ENCODE measurements around the gene CALN1. TPM values are rescaled to one million over a fixed set of nuclear protein-coding genes. Genes with fewer than 3 reads are reported as not detected.

CALN1 gene
- total and polyA plus RNA-seq, 3 donors from 2014 or later: 4.3 to 6.2 (median 4.4) TPM

DNA sequence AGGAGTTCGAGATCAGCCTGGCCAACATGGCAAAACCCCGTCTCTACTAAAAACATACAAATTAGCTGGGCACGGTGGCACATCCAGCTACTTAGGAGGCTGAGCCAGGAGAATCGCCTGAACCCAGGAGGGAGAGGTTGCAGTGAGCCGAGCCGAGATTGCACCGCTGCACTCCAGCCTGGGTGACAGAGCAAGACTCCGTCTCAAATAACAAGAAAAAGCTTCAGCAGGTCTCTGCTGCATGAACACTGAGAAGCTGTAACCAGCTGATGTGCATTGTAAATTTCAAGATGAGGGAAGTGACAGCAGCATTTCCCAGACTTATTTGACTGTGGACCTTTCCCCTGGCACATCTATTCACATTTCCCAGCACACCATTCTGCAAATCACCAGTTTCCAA is 222.0 kb downstream of the CALN1 start:
- 83 to 87% methylated on average over 8 of the region's 8 CpGs for WGBS, 2 donors
- TF ChIP-seq, protein P1, sequence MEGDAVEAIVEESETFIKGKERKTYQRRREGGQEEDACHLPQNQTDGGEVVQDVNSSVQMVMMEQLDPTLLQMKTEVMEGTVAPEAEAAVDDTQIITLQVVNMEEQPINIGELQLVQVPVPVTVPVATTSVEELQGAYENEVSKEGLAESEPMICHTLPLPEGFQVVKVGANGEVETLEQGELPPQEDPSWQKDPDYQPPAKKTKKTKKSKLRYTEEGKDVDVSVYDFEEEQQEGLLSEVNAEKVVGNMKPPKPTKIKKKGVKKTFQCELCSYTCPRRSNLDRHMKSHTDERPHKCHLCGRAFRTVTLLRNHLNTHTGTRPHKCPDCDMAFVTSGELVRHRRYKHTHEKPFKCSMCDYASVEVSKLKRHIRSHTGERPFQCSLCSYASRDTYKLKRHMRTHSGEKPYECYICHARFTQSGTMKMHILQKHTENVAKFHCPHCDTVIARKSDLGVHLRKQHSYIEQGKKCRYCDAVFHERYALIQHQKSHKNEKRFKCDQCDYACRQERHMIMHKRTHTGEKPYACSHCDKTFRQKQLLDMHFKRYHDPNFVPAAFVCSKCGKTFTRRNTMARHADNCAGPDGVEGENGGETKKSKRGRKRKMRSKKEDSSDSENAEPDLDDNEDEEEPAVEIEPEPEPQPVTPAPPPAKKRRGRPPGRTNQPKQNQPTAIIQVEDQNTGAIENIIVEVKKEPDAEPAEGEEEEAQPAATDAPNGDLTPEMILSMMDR (IDR thresholded peaks at IDR 0.05): no peak
- no peak for TF ChIP-seq POLR2A (IDR thresholded peaks at IDR 0.05)
- Histone ChIP-seq H3K9me3 (no peaks in the 10 kb centered on the region), H3K4me3 (no peak overlapping the region), H3K27me3 (no peaks in the 10 kb centered on the region), H3K27ac (no peak overlapping the region), H3K36me3 (ENCODE audit: low read depth, missing control alignments) (no peaks in the 10 kb centered on the region), H3K4me1 (no peaks in the 10 kb centered on the region)
- DNase-seq: no peak
- intact Hi-C loops (cut with DNase I; ENCODE audit: low total_unique reads): no loop called here

DNA sequence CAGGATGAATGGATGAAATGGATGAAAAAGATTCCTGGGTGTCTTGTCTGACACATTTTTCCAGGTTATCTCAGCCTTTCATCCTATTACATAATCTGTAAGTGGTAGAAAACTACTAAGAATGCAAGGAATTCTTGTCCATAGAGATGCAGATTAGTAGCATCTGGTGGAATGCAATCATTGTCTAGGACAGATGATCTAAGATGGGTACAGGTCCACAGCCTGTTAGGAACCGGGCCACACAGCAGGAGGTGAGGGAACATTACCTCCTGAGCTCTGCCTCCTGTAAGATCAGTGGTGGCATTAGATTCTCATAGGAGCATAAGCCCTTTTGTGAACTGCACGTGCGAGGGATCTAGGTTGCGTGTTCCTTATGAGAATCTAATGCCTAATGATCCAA is 225.0 kb downstream of the CALN1 start:
- no peaks in the 10 kb centered on the region for H3K27me3 ChIP-seq
- 89 to 92% methylated on average over 4 of the region's 4 CpGs for WGBS, 2 donors
- no peaks in the 10 kb centered on the region for H3K9me3 ChIP-seq
- no peak overlapping the region for H3K27ac ChIP-seq
- no peaks in the 10 kb centered on the region for H3K36me3 ChIP-seq (ENCODE audit: low read depth, missing control alignments)
- H3K4me3 ChIP-seq: no peak overlapping the region
- DNase-seq: no peak
- intact Hi-C loops (cut with DNase I; ENCODE audit: low total_unique reads): no loop called here
- TF ChIP-seq, protein P1 (IDR thresholded peaks at IDR 0.05): no peak
- no peak for TF ChIP-seq POLR2A (IDR thresholded peaks at IDR 0.05)
- no peaks in the 10 kb centered on the region for H3K4me1 ChIP-seq

DNA sequence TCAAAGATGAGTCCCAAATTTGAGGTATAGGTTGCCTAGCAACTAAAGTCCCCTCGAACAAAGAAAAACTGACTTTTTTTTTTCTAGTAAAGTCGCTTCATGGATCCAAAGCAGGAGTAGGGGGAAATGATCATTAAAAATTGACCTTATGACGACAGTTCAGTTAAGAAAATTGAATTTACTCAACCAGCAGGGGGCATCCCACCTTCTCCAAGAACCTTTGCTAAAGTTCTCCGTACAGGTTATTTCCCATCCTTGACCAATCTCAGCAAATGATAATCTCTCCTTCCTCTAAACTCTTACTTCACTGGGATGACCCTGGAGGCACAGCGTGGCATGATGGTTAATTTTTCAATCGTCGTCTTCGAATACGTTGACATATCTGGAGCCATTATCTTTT is 228.3 kb downstream of the CALN1 start:
- Histone ChIP-seq H3K27ac (no peak overlapping the region), H3K9me3 (no peaks in the 10 kb centered on the region), H3K27me3 (no peaks in the 10 kb centered on the region), H3K4me3 (no peak overlapping the region), H3K36me3 (ENCODE audit: low read depth, missing control alignments) (no peaks in the 10 kb centered on the region), H3K4me1 (no peaks in the 10 kb centered on the region)
- WGBS, 2 donors: 78 to 84% methylated on average over 9 of the region's 9 CpGs
- TF ChIP-seq POLR2A (IDR thresholded peaks at IDR 0.05): no peak
- TF ChIP-seq, protein P1 (IDR thresholded peaks at IDR 0.05): peak in 1 of 3 experiments; percentile 20
- DNase-seq: no peak
- intact Hi-C loops (cut with DNase I; ENCODE audit: low total_unique reads): no loop called here

DNA sequence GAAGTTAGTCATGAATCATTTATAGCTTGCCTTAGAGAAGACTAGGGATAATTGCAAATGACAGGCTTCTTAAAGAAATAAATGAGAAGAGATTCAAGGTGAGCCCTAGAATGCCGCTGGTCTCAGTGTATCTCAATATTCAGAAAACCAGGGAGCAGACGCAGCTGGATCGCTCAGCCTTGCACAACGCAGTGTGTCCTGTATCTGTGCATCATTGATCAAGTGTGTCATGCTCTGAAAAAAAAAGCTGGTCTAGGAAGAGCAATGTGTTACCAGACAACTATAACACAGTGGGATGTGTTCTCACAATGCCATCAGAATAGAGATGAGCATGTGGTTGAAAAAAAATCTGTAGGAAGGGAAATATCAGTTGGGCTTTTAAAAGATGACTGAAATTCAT is 230.1 kb downstream of the CALN1 start:
- Histone ChIP-seq H3K27ac (no peak overlapping the region), H3K4me1 (no peaks in the 10 kb centered on the region), H3K36me3 (ENCODE audit: low read depth, missing control alignments) (no peaks in the 10 kb centered on the region), H3K4me3 (no peak overlapping the region), H3K27me3 (no peaks in the 10 kb centered on the region), H3K9me3 (no peaks in the 10 kb centered on the region)
- DNase-seq: no peak
- 84 to 87% methylated on average over 4 of the region's 4 CpGs for WGBS, 2 donors
- intact Hi-C loops (cut with DNase I; ENCODE audit: low total_unique reads): no loop called here
- TF ChIP-seq, protein P1 (IDR thresholded peaks at IDR 0.05): no peak
- TF ChIP-seq POLR2A (IDR thresholded peaks at IDR 0.05): no peak

DNA sequence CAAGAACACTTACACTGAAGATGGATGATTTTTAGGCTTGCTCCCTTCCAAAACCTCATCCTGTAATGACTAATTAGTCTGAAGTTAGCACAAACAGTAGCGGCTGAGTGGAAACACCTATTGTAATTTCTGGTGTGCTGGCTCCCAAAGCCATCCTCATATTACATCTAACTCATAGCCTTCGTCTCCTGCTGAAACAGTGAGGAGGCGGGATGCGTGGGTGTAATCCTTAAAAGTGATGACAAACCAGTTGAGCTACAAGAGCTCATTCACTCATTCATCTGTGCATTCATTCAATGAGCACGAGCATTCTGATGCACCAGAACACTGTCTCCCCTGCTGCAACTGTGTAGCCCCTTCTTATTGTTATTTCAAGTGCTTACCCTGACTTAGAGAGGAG is 235.3 kb downstream of the CALN1 start:
- TF ChIP-seq, protein P1 (IDR thresholded peaks at IDR 0.05): no peak
- TF ChIP-seq POLR2A (IDR thresholded peaks at IDR 0.05): no peak
- H3K4me1 ChIP-seq: no peaks in the 10 kb centered on the region
- no peak overlapping the region for H3K27ac ChIP-seq
- no peak overlapping the region for H3K4me3 ChIP-seq
- no peaks in the 10 kb centered on the region for H3K9me3 ChIP-seq
- DNase-seq: no peak
- H3K36me3 ChIP-seq (ENCODE audit: low read depth, missing control alignments): no peaks in the 10 kb centered on the region
- 89 to 91% methylated on average over 5 of the region's 5 CpGs for WGBS, 2 donors
- intact Hi-C loops (cut with DNase I; ENCODE audit: low total_unique reads): no loop called here
- no peaks in the 10 kb centered on the region for H3K27me3 ChIP-seq
